GM18526 (cell line): ENCODE results near the gene KDM4B.

ENCODE experiments used
- POLR2A ChIP-seq: IDR thresholded peaks from 3 replicates; pipeline ENCODE4 v1.6.1; 2011; ENCODE audit not compliant: insufficient read length; ENCODE audit errors: extremely low read depth

Gene KDM4B

DNA sequence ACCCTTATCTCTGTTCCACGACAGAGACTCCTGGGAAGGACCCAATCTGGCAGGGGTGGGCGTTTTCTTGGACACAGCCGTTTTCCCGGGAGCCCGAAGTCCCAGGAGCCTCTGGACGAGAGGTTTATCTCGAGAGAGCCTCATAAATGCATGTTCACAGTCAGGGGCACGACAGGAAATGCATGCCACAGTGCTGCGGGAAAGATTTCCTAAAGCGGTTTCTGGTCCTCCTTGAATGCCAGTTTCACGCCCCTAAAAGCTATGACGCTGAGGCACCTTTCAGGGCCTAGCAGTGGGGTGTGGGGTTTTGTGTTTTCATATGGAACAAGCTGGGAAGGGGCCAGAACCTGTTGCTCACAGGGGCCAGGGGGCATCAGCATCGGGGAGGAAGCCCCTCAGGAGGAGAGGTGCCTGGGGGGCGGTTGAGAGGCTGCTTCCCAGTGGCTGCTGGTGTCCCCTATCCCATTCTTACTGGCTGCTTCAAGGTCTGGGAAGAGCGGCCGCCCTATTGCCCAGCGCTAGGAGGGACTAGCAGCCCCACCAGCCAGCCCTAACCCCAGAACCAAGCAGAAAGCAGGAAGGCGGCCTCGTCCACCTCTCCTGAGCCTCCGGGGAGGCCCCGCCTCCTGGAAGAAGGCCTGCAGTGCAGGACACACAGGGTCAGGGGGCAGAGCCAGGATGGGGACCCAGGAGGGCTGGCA lies 157.0 kb downstream of the KDM4B start:
- TF ChIP-seq POLR2A = no peak

DNA sequence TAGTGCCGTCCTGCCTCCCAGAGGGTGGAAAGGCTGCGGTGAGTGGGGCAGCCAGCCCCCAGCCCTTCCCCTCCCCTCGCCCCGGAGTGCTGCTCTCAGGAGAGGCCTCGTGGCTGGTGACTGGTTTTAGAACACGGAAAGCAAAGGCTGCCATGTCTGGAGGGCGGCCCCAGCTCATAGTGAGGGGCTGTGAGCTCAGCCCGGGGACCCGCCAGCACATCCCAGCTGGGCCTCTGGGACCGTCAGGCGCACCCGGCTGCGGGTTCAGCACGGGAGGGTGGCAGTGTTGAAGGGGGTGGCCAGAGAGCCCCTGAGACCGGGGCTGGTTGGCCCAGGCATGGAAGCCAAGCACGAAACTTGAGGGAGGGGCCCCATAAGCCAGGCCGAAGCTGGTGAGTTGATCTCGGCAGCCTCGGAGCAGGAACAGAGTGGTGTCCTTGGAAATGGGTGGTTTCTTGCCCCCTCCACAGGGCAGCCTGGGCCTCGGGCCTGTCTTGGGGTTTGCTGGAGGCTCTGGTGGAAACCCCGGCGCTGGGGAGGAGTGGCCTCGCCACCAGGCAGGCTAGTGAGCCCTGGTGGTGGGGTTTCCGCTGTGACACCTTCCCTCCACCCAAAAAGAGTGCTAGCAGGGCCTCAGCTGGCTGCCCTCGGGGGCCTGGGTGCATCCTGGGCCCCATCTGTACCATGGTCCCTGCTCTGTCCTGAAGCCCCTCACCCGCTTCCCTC lies 157.7 kb downstream of the KDM4B start:
- TF ChIP-seq POLR2A = no peak

DNA sequence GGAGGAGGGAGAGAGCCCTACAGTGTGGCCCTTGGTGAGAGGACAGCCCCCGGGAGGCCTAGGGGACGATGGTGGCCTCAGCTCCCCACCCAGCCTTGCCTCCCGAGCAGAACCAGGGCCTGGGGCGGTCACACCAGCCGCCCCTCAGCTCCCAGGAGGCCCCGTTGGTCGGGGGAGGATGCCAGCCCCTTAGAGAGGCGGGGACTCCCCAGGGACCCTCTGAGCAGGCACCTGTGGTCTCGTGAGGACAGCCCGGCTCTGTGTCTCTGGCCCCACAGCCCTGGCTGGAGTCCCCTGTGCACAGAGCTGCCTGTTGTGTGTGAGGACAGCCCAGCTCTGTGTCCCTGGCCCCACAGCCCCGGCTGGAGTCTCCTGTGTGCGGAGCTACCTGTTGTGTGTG lies 158.8 kb downstream of the KDM4B start:
- no peak for TF ChIP-seq POLR2A

DNA sequence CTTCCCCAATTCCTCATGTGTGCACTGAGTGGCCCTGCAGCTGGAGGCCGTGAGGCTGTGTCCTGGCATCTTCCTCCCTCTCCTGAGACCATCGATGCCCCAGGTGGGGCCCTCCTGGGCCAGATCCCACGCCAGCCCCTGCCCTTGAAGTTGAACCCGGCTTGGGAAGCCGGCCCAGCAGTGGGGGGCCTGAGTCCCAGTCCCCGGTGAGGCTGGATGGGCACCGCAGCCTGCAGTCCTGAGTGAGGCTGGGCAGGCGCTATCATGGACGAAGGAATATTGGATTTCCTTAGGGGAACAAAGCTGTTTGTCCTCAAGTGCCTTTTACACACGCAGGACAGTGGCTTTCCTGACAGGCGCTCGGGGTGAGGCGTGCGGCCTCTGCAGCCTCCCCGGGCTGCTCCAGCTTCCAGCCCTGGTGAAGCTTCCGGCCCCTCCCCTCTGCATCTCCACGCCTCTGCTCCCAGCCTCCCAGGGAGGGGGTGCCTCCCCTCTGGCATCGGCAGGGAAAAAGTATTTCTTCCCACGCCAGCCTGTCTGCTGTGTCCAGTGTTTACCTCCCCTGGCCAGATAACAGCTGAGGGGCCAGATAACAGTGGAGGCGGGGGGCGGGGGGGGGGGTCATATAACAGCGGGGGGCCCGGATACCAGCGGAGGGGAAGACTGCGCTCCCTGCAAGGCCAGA lies 159.5 kb downstream of the KDM4B start:
- TF ChIP-seq POLR2A = no peak

DNA sequence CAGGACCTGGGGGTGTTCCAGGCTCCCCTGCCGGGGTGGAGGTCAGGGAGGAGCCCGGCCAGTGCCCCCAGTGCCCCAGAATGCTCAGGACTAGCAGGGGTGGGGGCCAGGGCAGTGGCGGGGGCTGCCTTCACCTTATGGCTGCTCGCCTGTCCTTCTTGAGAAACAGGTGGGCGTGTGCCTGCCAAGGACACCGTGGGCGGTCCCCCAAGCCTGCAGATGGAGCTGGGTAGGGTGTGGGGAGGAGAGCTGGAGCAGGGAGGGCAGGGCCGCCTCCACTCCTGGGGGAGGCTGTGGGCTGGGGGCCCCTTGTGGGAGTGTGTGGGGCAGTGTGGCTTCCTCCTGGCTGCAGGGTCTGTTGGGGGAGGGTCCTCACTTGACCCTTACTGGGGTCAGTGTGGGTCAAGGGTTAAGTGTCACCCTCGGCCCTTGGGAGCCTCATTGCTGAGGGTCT lies 160.1 kb downstream of the KDM4B start:
- peak; percentile 1 for TF ChIP-seq POLR2A

DNA sequence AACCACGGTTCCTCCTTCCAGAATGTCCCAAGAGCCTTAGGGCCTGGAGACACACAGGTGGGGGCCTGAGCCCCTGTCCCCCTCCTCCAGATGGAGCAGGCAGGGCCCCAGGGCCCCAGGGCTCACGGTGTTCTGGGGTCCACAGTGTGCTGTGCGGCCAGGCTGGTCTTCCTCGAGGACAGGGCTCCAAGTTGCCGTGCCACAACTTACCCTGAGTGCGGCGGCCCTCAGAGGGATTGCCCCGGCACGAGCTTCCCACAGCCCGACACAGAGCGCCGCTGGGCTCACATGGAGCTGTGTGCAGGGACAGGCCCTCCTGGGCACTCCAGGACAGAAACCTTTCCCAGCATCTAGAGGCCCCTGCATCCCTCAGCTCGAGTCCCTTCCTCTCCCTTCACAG lies 160.8 kb downstream of the KDM4B start:
- TF ChIP-seq POLR2A = no peak

DNA sequence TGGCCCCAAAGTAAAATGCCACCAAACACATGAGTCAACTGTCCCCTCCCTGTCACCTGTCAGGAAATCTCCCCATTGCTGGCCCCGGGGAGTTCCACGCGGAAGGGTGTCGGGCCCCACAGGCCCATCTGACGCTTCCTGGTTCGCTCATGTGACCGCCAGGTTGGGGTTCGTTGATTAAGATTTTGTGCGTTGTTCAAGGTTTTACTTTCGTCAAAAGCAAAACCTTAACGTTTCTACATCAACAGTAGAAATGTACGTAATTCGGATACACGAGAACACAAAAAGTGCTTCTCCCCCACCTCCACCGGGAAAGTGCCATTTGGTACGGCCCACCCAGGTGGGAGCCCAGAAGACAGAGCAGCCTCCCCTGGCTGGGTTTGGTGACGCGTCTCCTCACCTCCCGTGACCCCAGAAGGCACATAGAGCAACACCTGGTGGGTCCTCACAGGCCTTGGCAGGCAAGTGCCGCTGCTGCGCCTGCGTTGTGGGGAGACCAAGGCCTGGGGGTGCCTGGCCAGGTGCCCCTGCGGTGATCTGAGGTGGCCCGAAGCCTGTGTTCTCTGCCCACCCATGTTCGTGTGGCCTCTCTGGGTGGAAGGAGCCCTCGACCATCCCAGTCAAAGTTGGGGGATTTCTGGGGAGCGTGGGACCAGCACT lies 161.6 kb downstream of the KDM4B start:
- no peak for TF ChIP-seq POLR2A

DNA sequence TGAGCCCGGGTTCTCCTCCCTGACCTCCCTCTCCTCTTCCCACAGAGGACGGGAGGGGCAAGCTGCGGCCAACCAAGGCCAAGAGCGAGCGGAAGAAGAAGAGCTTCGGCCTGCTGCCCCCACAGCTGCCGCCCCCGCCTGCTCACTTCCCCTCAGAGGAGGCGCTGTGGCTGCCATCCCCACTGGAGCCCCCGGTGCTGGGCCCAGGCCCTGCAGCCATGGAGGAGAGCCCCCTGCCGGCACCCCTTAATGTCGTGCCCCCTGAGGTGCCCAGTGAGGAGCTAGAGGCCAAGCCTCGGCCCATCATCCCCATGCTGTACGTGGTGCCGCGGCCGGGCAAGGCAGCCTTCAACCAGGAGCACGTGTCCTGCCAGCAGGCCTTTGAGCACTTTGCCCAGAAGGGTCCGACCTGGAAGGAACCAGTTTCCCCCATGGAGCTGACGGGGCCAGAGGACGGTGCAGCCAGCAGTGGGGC lies 162.2 kb downstream of the KDM4B start:
- peak; percentile 48 for TF ChIP-seq POLR2A

DNA sequence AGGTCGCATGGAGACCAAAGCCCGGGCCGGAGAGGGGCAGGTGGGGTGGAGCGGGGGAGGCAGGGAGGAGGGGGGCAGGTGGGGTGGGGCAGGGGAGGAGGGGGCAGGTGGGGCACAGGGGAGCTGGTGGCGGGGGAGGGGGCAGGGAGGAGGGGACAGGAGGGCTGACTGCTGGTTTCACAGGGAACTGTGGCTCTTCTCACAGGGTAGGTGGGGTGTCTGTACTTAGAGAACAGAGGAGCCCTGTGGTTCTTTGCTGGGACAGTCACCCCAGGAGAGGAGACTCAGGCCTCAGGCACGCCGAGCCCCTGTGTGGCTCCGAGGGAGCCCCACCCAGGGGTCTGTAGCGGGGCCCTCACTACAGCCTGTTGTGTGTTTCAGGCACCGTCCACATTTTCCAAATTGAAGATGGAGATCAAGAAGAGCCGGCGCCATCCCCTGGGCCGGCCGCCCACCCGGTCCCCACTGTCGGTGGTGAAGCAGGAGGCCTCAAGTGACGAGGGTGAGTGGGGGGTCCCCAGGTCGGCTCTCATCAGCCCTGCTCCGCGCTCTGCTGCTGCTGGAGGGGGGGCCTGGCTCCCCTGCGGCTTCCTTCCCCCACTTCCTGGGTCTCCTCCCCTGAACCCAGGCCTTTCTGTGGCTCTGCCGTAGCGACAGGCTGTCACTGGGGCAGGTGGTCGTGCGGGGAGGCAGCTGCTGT lies 162.7 kb downstream of the KDM4B start:
- no peak for TF ChIP-seq POLR2A

DNA sequence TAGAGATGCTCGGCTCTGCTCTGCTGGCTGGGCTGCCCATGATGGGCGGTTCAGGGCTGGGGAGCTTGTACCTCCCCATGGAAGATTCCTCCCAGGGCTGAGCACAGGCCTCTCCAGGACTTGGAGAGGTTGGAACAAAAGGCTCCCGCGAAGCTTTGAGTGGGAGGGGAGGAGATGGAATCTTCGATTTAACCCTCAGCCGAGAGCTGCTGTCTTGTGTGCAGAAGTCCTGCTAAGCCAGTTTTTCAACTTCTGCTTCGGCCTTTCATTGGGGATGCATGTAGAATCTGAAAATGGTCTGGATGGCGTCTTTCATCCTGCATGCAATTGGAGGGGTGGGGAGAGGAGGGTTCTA lies 163.3 kb downstream of the KDM4B start:
- TF ChIP-seq POLR2A = no peak

DNA sequence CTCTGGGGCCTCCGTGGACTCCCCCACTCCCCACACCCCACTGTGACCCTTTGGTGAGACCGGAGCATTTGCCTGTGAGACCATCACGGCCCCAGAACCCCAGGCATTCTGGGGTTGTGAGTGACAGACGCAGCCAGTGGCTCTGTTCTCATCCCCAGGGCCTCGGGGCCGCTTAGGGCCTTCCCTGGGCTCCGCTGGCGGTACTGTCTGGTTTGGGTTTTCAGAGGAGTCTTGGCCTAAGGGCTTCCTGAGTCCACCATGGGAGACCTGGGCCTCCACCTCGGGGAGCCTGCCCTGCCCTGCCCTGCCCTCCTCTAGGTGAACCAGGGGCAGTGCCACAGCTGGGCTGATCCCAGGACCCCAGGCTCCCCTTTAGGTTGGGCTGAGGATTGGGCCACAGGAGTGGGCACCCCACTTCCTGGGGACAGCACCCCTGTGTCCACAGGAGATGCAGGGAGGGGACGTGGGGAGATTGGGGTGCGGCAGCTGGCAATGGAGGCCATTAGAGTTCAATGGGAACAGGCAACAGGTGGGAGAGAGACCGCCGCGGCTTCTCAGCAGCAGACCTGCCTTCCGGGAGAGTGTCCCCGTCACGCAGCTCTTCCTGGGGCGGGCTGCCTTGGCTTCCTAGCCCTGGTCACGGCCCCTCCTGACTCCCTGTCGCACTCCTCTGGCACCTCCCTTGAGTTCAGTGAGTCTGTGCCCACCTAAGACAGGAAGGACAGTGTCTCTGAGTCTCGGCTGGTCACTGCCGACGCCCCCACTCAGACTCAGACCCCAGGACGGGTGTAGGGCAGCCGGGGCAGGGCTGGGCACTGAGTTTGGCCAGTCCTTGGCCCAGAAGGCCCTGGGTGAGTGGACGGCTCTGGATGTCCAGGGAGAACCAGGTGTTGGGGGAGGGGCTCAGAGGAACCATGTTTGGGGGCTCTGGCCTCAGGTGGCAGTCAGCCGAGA lies 164.1 kb downstream of the KDM4B start:
- no peak for TF ChIP-seq POLR2A

DNA sequence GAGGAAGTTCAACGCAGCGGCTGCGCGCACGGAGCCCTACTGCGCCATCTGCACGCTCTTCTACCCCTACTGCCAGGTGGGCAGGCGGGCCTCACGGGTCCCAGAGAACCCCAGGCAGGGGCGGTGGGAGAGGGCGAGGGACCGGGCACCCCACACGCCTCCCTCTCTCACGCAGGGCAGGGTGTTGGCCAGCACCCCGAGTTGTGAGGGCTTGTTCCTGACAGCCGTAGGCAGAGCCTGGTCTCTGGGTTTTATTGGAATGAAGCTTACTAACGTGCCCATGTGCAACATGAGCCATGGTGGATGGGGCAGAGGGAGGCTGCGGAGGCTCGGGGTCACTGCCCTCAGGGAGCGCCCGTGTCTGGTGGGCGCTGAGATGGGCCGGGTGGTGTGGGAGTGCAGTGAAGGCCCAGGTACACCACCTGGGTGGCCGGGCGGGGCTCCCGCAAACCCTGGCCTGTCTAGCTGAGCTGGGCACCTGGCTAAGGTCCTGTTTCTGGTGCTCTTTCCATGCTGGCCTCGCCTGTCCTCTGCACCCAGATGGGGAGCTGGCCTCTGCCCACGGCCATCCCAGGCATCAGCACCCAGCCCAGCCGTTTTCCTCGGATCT lies 165.2 kb downstream of the KDM4B start:
- no peak for TF ChIP-seq POLR2A

DNA sequence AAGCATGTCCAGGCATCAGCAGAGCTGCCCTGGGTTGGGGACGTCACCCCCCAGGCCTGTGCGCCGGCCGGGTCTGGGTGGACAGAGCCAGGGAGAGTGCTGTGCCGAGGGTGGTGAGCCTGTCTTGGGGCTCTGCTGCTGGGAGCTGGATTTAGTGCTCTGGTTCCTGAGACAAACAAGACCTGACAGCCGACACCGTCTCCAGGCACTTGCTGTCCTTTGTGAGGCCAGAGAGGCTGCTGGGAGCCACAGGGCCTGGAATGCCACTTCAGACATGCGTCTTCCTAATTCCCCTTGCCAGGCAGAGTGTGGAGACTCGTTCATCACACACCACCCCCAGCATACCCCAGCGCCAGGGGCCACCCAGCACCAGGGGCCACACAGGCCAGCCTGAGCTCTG lies 165.8 kb downstream of the KDM4B start:
- TF ChIP-seq POLR2A = no peak
